B cell (primary cell): ENCODE measurements around the gene NHS. TPM values are rescaled to one million over a fixed set of nuclear protein-coding genes. Genes with fewer than 3 reads are reported as not detected.
A peak's percentile ranks its signal among the peaks of the same experiment; 100 is the strongest.

Experiments used
- ATAC-seq: fragments of 200-7000 bp; cut with Tn5 transposase; one replicate; pipeline ENCODE4 v1.10.0; 2021; ENCODE audit warnings: low read depth, mild to moderate bottlenecking, moderate number of reproducible peaks, moderate library complexity
- CTCF ChIA-PET: fragments of 350-600 bp; sonication (Branson Sonifier 250); formaldehyde crosslinking; loops from one replicate; lab custom pipeline; 2021; ENCODE audit warnings: antibody characterized with exemption, inconsistent platforms; lab: Charles Lee
- POLR2A ChIA-PET: fragments of 350-600 bp; sonication (Branson Sonifier 250); formaldehyde crosslinking; loops from one replicate; lab custom pipeline; 2021; ENCODE audit warnings: antibody characterized with exemption; lab: Charles Lee
- DNase-seq: peaks from one replicate; pipeline ENCODE4 v3.0.0; 2013
- H2AFZ ChIP-seq: 2 replicates; pipeline ENCODE4 v1.6.1; 2012; ENCODE audit warnings: mild to moderate bottlenecking, low read depth, low read length; ENCODE audit not compliant: insufficient read depth, poor library complexity, severe bottlenecking
- H3K27ac ChIP-seq, 2 donors: 1 replicate in 1 of 2; 2 replicates in 1 of 2; pipeline ENCODE4 v1.5.1; 2012 to 2013; ENCODE audit warnings: low read length in 2 of 2, mild to moderate bottlenecking in 2 of 2, moderate library complexity in 1 of 2
- H3K27me3 ChIP-seq, 4 experiments: fragments of 200-600 bp in 1 of 4; sonication (generic) in 1 of 4; replicated peaks in 1 of 4; 1 replicate in 2 of 4; 2 replicates in 2 of 4; pipeline versions ENCODE4 v1.6.1 to v1.7.0; 2013 to 2016; ENCODE audit warnings: low read length in 3 of 4, mild to moderate bottlenecking in 2 of 4, mixed read lengths in 1 of 4, moderate library complexity in 1 of 4; ENCODE audit not compliant: insufficient read depth in 4 of 4, control insufficient read depth in 3 of 4; ENCODE audit errors: control extremely low read depth in 1 of 4
- H3K36me3 ChIP-seq, 2 experiments: replicated peaks in 1 of 2; 1 replicate in 1 of 2; 2 replicates in 1 of 2; pipeline versions ENCODE4 v1.6.1 to v1.7.1; 2013; ENCODE audit warnings: low read length in 1 of 2; ENCODE audit not compliant: insufficient read depth in 2 of 2, control insufficient read depth in 1 of 2; ENCODE audit errors: control extremely low read depth in 1 of 2, extremely low read depth in 1 of 2
- H3K4me1 ChIP-seq, 2 donors: fragments of 200-600 bp in 1 of 2; sonication (generic) in 1 of 2; 1 replicate in 1 of 2; 2 replicates in 1 of 2; pipeline versions ENCODE4 v1.5.1 to v1.6.1; 2013 to 2017; ENCODE audit warnings: low read length in 2 of 2; ENCODE audit not compliant: control insufficient read depth in 2 of 2, insufficient read depth in 2 of 2
- H3K4me2 ChIP-seq: replicated peaks from 2 replicates; pipeline ENCODE3; 2012; ENCODE audit warnings: mild to moderate bottlenecking, low read depth, low read length; ENCODE audit not compliant: poor library complexity, severe bottlenecking
- H3K4me3 ChIP-seq, 5 experiments: fragments of 200-600 bp in 1 of 5; sonication (generic) in 1 of 5; 1 replicate in 3 of 5; 2 replicates in 2 of 5; pipeline versions ENCODE4 v1.5.1 to v1.7.0; 2011 to 2016; ENCODE audit warnings: low read length in 4 of 5, mild to moderate bottlenecking in 4 of 5, low read depth in 2 of 5, control low read depth in 1 of 5, moderate library complexity in 1 of 5; ENCODE audit not compliant: insufficient read depth in 1 of 5; ENCODE audit errors: control extremely low read depth in 1 of 5, extremely low read depth in 1 of 5
- H3K79me2 ChIP-seq: fragments of 200-600 bp; sonication (generic); one replicate; pipeline ENCODE4 v1.6.0; 2016; ENCODE audit warnings: low read length; ENCODE audit not compliant: control insufficient read depth, insufficient read depth
- H3K9ac ChIP-seq: fragments of 200-600 bp; sonication (generic); 2 replicates; pipeline ENCODE4 v1.6.1; 2017; ENCODE audit warnings: mild to moderate bottlenecking, low read length, moderate library complexity
- H3K9me3 ChIP-seq, 3 donors: one replicate each; pipeline versions ENCODE4 v1.6.1 to v1.7.1; 2013; ENCODE audit warnings: low read length in 2 of 3; ENCODE audit not compliant: control insufficient read depth in 2 of 3, insufficient read depth in 1 of 3; ENCODE audit errors: control extremely low read depth in 1 of 3
- H4K20me1 ChIP-seq: 2 replicates; pipeline ENCODE4 v1.6.0; 2012; ENCODE audit warnings: mild to moderate bottlenecking, low read length; ENCODE audit not compliant: insufficient read depth, control insufficient read depth, poor library complexity, severe bottlenecking
- H3K27ac Mint-ChIP-seq: one replicate; pipeline ENCODE4 v1.8.0; 2021; ENCODE audit warnings: mixed read lengths
- H3K27me3 Mint-ChIP-seq: one replicate; pipeline ENCODE4 v1.8.0; 2021; ENCODE audit warnings: mixed read lengths
- H3K4me1 Mint-ChIP-seq: one replicate; pipeline ENCODE4 v1.8.0; 2021; ENCODE audit warnings: mixed read lengths
- H3K4me3 Mint-ChIP-seq: one replicate; pipeline ENCODE4 v1.8.0; 2021; ENCODE audit warnings: mixed read lengths
- H3K9me3 Mint-ChIP-seq: one replicate; pipeline ENCODE4 v1.8.0; 2022; ENCODE audit warnings: mixed read lengths; ENCODE audit not compliant: insufficient read depth
- EZH2 ChIP-seq: IDR thresholded peaks from 2 replicates; pipeline ENCODE4 v1.6.1; 2012; ENCODE audit warnings: borderline replicate concordance, low read depth, mild to moderate bottlenecking, moderate library complexity, low read length; ENCODE audit not compliant: insufficient read depth, poor library complexity, severe bottlenecking
- WGBS: methylation state at CpG from one replicate; pipeline ENCODE4 v1.1.5; 2013; ENCODE audit warnings: missing lambda C conversion rate; ENCODE audit not compliant: insufficient coverage; 5-methylcytosine and 5-hydroxymethylcytosine counted together
- intact Hi-C: fragments of 100-400 bp; cut with micrococcal nuclease; formaldehyde crosslinking; loops from one replicate; pipeline ENCODE4 v1.10.0; 2022
- polyA plus RNA-seq: library from polyadenylated mRNA; depleted of rRNA; stranded (reverse); fragments of >200 nt; gene quantifications from 2 replicates; pipeline ENCODE4 v1.2.3, GENCODE V29; 2012
- total RNA-seq, 2 donors: library from RNA; stranded (reverse); fragments of 120-200 nt in 1 of 2; gene quantifications; 1 replicate in 1 of 2; 2 replicates in 1 of 2; pipeline versions ENCODE4 v1.2.3 to v1.2.4, GENCODE V29; 2013 to 2022
- TF ChIP-seq, protein P1 (sequence below): fragments of 200-600 bp; IDR thresholded peaks from one replicate; pipeline ENCODE4 v1.8.0; 2022; ENCODE audit warnings: antibody characterized with exemption, mild to moderate bottlenecking

The NHS gene
- total and polyA plus RNA-seq, 2 donors (not counting 1 experiment from before 2014, with no cell fraction given): not detected

DNA sequence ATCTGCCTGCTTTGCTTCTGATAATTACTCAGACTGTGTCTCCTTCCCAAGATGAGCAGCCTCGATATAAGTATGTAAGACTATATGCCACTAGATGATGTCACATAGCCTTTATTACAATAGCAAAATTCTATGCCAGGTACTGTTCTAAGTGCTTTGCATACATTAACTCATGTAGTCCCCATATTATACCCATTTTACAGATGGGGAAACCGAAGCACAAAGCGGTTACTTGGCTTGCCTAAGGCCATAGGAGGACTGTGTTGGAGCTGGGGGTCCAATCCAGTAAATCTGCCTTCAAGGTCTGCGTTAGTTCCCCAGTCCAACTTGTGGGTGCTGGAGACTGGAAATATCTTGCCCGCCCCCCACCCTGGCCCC lies 361.5 kb downstream of the NHS start:
- peak overlapping the region; percentile 76 for H3K4me2 ChIP-seq
- H3K27me3 Mint-ChIP-seq: peaks cover 6% of the 10 kb centered on the region
- peaks cover 6 to 12% of the 10 kb centered on the region in 2 donors for H3K4me1 ChIP-seq
- no CpG with 5 or more reads among the region's 5 CpGs for WGBS
- H3K9me3 ChIP-seq: no peaks in the 10 kb centered on the region
- H4K20me1 ChIP-seq: no peaks in the 10 kb centered on the region
- H3K27ac Mint-ChIP-seq: peak overlapping the region; percentile 85
- ATAC-seq: no peak
- ChIA-PET POLR2A (no interaction called here), CTCF (no interaction called here)
- peak overlapping the region; percentile 63 for H2AFZ ChIP-seq
- H3K4me3 ChIP-seq: peak overlapping the region; percentile 4 to 68 (median 58)
- peak overlapping the region; percentile 70 for H3K9ac ChIP-seq
- no peak for TF ChIP-seq EZH2
- TF ChIP-seq, protein P1, sequence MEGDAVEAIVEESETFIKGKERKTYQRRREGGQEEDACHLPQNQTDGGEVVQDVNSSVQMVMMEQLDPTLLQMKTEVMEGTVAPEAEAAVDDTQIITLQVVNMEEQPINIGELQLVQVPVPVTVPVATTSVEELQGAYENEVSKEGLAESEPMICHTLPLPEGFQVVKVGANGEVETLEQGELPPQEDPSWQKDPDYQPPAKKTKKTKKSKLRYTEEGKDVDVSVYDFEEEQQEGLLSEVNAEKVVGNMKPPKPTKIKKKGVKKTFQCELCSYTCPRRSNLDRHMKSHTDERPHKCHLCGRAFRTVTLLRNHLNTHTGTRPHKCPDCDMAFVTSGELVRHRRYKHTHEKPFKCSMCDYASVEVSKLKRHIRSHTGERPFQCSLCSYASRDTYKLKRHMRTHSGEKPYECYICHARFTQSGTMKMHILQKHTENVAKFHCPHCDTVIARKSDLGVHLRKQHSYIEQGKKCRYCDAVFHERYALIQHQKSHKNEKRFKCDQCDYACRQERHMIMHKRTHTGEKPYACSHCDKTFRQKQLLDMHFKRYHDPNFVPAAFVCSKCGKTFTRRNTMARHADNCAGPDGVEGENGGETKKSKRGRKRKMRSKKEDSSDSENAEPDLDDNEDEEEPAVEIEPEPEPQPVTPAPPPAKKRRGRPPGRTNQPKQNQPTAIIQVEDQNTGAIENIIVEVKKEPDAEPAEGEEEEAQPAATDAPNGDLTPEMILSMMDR: no peak
- no peak for DNase-seq
- peak overlapping the region; percentile 90 for H3K4me3 Mint-ChIP-seq
- H3K79me2 ChIP-seq: no peaks in the 10 kb centered on the region
- H3K4me1 Mint-ChIP-seq: peaks cover 16% of the 10 kb centered on the region
- H3K27me3 ChIP-seq: no peaks in the 10 kb centered on the region
- no peaks in the 10 kb centered on the region for H3K9me3 Mint-ChIP-seq
- intact Hi-C loops: loop anchor here (5.0 to 10.0 kb wide), 5 partner anchors 618 to 1606 kb away; partner anchors contain the start of genes CTPS2, PDHA1, PHKA2 and RS1
- no peaks in the 10 kb centered on the region for H3K36me3 ChIP-seq
- H3K27ac ChIP-seq: peak overlapping the region; percentile 57 to 73

- CTCF ChIA-PET: interaction anchor here (0.9 kb wide), 1 partner anchor 9 kb away, joined by 4 read pairs; no protein-coding TSS in a partner anchor
- Histone ChIP-seq H3K27me3 (no peaks in the 10 kb centered on the region), H3K9me3 (no peaks in the 10 kb centered on the region), H3K4me3 (peak within 1 kb of the TSS; percentile 45 to 73 (median 65)), H3K79me2 (no peaks in the 10 kb centered on the region), H2AFZ (peak within 1 kb of the TSS; percentile 63), H3K27ac (peak within 1 kb of the TSS; percentile 75 to 81), H3K36me3 (no peaks in the 10 kb centered on the region), H3K9ac (peak within 1 kb of the TSS; percentile 70), H3K4me2 (peak within 1 kb of the TSS; percentile 76), H3K4me1 (peaks cover 6 to 12% of the 10 kb centered on the region in 2 donors), H4K20me1 (no peaks in the 10 kb centered on the region)
- no peaks in the 10 kb centered on the region for H3K9me3 Mint-ChIP-seq
- ATAC-seq (peak; percentile 88), DNase-seq (peak; percentile 90)
- H3K27ac Mint-ChIP-seq: peak within 1 kb of the TSS; percentile 85
- TF ChIP-seq EZH2: no peak
- TF ChIP-seq, protein P1: no peak
- peak within 1 kb of the TSS; percentile 90 for H3K4me3 Mint-ChIP-seq
- POLR2A ChIA-PET: interaction anchor here (0.6 kb wide), 1 partner anchor 1017 kb away, joined by 3 read pairs; no protein-coding TSS in a partner anchor
- peaks cover 16% of the 10 kb centered on the region for H3K4me1 Mint-ChIP-seq
- WGBS: 5% methylated on average over 33 of the region's 67 CpGs
- H3K27me3 Mint-ChIP-seq: peaks cover 6% of the 10 kb centered on the region
- intact Hi-C loops: loop anchor here (5.0 to 10.0 kb wide), 5 partner anchors 618 to 1605 kb away; partner anchors contain the start of genes CTPS2, PDHA1, PHKA2 and RS1
Measured at GRCh38 chrX:17736856-17737709, 362.1 kb downstream of the NHS start, which contains the start of gene SCML1. Gene SCML1 (plus strand): TSS chrX:17737493. CDS start chrX:17744187, 6,694 bp downstream.
